Activated CD8-positive, alpha-beta memory T cell treated with anti-CD3 and anti-CD28 coated beads, Interleukin-2, amount 50 U/mL, for 4 hours (primary cell): ENCODE results near the gene RBM41.
A peak's percentile ranks its signal among the peaks of the same experiment; 100 is the strongest.
"Not testable (repeated sequence)": the region's sequence is repeated elsewhere in the genome, so short reads cannot be mapped to it uniquely, and the experiment has no call there.

Source experiments
- DNase-seq: peaks from one replicate; pipeline ENCODE4 v3.0.0-alpha.2; 2020

Gene RBM41

GRCh38 chrX:107118322-107119147 lies at the start of gene RBM41:
RBM41 (minus strand) TSS chrX:107118822; CDS start chrX:107118773, 49 bp downstream.
- DNase-seq = peak; percentile 65

GRCh38 chrX:107168257-107168656 lies 49.6 kb upstream of the RBM41 start:
- no peak for DNase-seq

- no peak for DNase-seq
These were observed 48.7 kb upstream of the RBM41 start for GRCh38 chrX:107167163-107167921.

- not testable (repeated sequence) for DNase-seq
These were observed 39.0 kb upstream of the RBM41 start for GRCh38 chrX:107157618-107158017.

GRCh38 chrX:107155621-107156430 lies 37.2 kb upstream of the RBM41 start:
- not testable (repeated sequence) for DNase-seq

GRCh38 chrX:107154787-107155620 lies 36.4 kb upstream of the RBM41 start:
- DNase-seq = peak; percentile 19

- DNase-seq = no peak
These were observed 34.4 kb upstream of the RBM41 start for GRCh38 chrX:107153005-107153404.

- DNase-seq = no peak
These were observed 28.0 kb upstream of the RBM41 start for GRCh38 chrX:107146670-107147069.

- no peak for DNase-seq
These were observed 17.3 kb upstream of the RBM41 start for GRCh38 chrX:107135965-107136307.

- no peak for DNase-seq
These were observed 16.7 kb upstream of the RBM41 start for GRCh38 chrX:107135049-107135964.

GRCh38 chrX:107123750-107124149 lies 5.1 kb upstream of the RBM41 start:
- no peak for DNase-seq

GRCh38 chrX:107119283-107119682 lies 661 bp upstream of the RBM41 start:
- no peak for DNase-seq

GRCh38 chrX:107117993-107118321 lies 665 bp downstream of the RBM41 start:
- DNase-seq = no peak

GRCh38 chrX:107107459-107107858 lies 11.2 kb downstream of the RBM41 start:
- no peak for DNase-seq

- DNase-seq = no peak
These were observed 15.6 kb downstream of the RBM41 start for GRCh38 chrX:107102980-107103379.

GRCh38 chrX:107076158-107076557 lies 42.5 kb downstream of the RBM41 start:
- no peak for DNase-seq

GRCh38 chrX:107057731-107058130 lies 60.9 kb downstream of the RBM41 start:
- not testable (repeated sequence) for DNase-seq

- DNase-seq = no peak
These were observed 63.6 kb downstream of the RBM41 start for GRCh38 chrX:107054978-107055377.

- no peak for DNase-seq
These were observed 68.4 kb downstream of the RBM41 start for GRCh38 chrX:107050195-107050709.

- DNase-seq = no peak
These were observed 71.0 kb downstream of the RBM41 start for GRCh38 chrX:107047622-107048021.

GRCh38 chrX:107029752-107030151 lies 88.9 kb downstream of the RBM41 start:
- DNase-seq = no peak
